Stimulated activated CD8-positive, alpha-beta memory T cell treated with anti-CD3 and anti-CD28 coated beads, Interleukin-7, amount 100 ng/mL, for 4 hours (primary cell): ENCODE results near the gene HK1.
"Not testable (repeated sequence)": the region's sequence is repeated elsewhere in the genome, so short reads cannot be mapped to it uniquely, and the experiment has no call there.

Experiments used
- DNase-seq, 2 donors: peaks; one replicate each; pipeline ENCODE4 v3.0.0-alpha.2; 2020; ENCODE audit warnings: low read depth in 2 of 2

HK1 gene

GRCh38 chr10:69259547-69260243, 18.6 kb upstream of the HK1 start:
- no peak for DNase-seq

GRCh38 chr10:69261184-69261583, 17.1 kb upstream of the HK1 start:
- DNase-seq, result no peak

GRCh38 chr10:69262292-69262751, 16.0 kb upstream of the HK1 start:
- no peak for DNase-seq

- DNase-seq, result no peak
These were observed 12.8 kb upstream of the HK1 start for GRCh38 chr10:69265521-69265920.

GRCh38 chr10:69268761-69269416, 9.4 kb upstream of the HK1 start:
- DNase-seq, result no peak

GRCh38 chr10:69269761-69270160, 8.5 kb upstream of the HK1 start:
- no peak for DNase-seq

- DNase-seq, result no peak
These were observed 7.3 kb upstream of the HK1 start for GRCh38 chr10:69270990-69271389.

GRCh38 chr10:69272624-69273023, 5.7 kb upstream of the HK1 start:
- no peak for DNase-seq

- no peak for DNase-seq
These were observed 2.9 kb upstream of the HK1 start for GRCh38 chr10:69275444-69275843.

GRCh38 chr10:69276503-69276902, 1.8 kb upstream of the HK1 start:
- DNase-seq, result no peak

GRCh38 chr10:69279110-69279509, 814 bp downstream of the HK1 start:
- DNase-seq, result no peak

GRCh38 chr10:69281507-69282413, 3.5 kb downstream of the HK1 start:
- DNase-seq, result no peak

GRCh38 chr10:69284402-69284801, 6.1 kb downstream of the HK1 start:
- DNase-seq, result not testable (repeated sequence)

GRCh38 chr10:69285699-69286098, 7.4 kb downstream of the HK1 start:
- no peak for DNase-seq

- DNase-seq, result no peak
These were observed 8.9 kb downstream of the HK1 start for GRCh38 chr10:69287181-69287580.

- no peak for DNase-seq
These were observed 12.7 kb downstream of the HK1 start for GRCh38 chr10:69290993-69291392.

- no peak for DNase-seq
These were observed 14.2 kb downstream of the HK1 start for GRCh38 chr10:69292459-69292858.

- no peak for DNase-seq
These were observed 16.8 kb downstream of the HK1 start for GRCh38 chr10:69295027-69295636.

GRCh38 chr10:69303632-69304051, 25.3 kb downstream of the HK1 start:
- no peak for DNase-seq

GRCh38 chr10:69306421-69306820, 28.1 kb downstream of the HK1 start:
- no peak for DNase-seq

- no peak for DNase-seq
These were observed 29.1 kb downstream of the HK1 start for GRCh38 chr10:69307434-69307833.

- not testable (repeated sequence) for DNase-seq
These were observed 30.0 kb downstream of the HK1 start for GRCh38 chr10:69308304-69308703.
